HG02588 (cell line): ENCODE measurements around the gene MAGEB3.

ENCODE experiments used
- ATAC-seq: cut with Tn5 transposase; IDR thresholded peaks from one replicate; pipeline ENCODE4 v1.9.1; 2021; ENCODE audit warnings: mild to moderate bottlenecking, moderate library complexity; ENCODE audit not compliant: unreplicated experiment

Gene MAGEB3

DNA sequence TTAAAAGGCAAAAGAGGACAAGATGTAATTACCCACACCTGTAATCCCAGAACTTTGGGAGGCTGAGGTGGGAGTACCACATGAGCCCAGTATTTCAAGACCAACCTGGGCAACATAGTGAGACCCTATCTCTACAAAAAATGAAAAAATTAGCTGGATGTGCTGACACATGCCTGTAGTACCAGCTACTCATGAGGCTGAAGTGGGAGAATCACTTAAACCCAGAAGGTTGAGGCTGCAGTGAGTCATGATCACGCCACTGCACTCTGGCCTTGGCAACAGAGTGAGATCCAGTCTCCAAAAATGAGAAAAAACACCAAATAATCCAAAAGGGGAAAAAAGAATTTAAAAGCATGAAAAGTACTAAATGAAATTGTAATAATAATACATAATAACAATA lies 47.9 kb downstream of the MAGEB3 start:
- no peak for ATAC-seq

DNA sequence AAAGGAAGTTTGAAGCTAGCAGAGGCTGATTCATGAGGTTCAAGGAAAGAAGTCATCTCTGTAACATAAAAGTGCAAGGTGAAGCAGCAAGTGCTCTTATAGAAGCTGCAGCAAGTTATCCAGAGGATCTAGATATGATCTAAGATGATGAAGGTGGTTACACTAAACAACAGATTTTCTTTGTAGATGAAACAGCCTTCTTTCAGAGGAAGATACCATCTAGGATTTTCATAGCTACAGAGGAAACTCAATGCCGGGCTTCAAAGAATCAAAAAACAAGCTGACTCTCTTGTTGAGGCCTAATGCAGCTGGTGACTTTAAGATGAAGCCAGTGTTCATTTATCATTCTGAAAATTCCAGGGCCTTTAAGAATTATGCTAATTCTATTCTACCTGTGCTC lies 50.0 kb downstream of the MAGEB3 start:
- no peak for ATAC-seq

DNA sequence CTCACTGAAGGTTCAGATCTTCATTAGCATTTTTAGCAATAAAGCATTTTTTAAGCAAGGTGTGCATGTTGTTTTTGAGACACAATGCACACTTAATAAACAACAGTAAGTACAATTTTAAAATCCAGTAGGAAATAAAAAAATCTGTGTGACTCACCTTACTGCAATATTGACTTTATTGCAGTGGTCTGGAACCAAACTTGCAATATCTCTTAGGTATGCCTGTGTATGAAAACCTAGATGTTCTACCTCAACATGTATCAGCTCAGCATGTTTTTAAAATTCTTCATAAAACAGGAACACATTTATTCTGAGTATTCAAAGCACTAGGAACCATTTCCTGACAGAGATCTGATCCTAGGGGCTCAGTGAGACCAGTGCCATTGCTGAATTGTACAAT lies 52.1 kb downstream of the MAGEB3 start:
- no peak for ATAC-seq

DNA sequence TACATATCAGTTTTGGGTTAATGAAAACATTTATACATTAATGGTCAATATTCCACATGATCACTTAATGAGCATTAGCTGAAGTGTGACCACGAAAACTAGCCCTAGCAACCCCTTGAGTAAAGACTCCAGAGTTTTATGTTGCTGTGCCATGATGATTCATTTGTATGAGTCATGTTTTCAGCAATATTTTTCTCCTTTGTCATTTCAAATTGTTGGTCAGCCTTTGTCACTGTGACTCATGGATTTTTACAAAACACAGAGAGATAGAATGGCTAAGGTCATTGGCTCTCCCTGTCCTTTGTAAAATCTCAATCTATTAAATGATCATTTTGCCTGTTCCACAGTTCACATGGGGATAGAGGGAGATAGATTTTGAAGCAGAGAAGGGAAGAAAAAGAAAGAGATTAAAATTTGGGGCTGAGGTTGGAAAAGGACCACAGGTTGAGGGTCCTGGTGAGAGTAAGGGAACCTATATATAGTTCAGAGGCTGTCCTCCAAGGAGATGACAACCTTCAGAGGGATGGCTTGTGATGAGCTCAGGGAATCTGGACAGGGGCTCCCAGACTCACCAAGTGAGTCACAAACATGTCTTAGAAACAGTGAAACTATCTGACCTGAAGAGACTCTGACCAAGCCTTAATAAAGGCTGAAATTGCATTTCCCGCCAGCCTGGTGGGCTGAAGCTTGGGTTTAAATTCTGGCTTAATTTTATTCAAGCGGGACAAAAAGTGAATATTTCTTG lies 53.2 kb downstream of the MAGEB3 start:
- no peak for ATAC-seq
